A549 (cell line): ENCODE results near the gene FAF1. TPM values are rescaled to one million over a fixed set of nuclear protein-coding genes. Genes with fewer than 3 reads are reported as not detected.

ENCODE experiments used
- ATAC-seq, 2 experiments: fragments of 200-7000 bp in 1 of 2; fragments of >200 bp in 1 of 2; cut with Nextera tagmentation in 1 of 2; cut with Tn5 transposase in 1 of 2; 3 replicates each; pipeline versions ENCODE4 v1.8.0 to v1.9.1; 2018 to 2020; ENCODE audit warnings: mild to moderate bottlenecking in 1 of 2, moderate library complexity in 1 of 2
- CTCF ChIA-PET: fragments of 300-600 bp; sonication (Branson Sonifier 250); formaldehyde crosslinking; extraction: SDS; loops from one replicate; lab custom pipeline; 2021; ENCODE audit warnings: antibody characterized with exemption, inconsistent platforms; lab: Yijun Ruan, JAX
- POLR2A ChIA-PET: fragments of 350-600 bp; formaldehyde crosslinking; extraction: SDS; loops from one replicate; lab custom pipeline; 2021; ENCODE audit warnings: antibody characterized with exemption, inconsistent platforms; lab: Yijun Ruan, JAX
- DNase-seq, 2 experiments: peaks; one replicate each; pipeline versions ENCODE4 v3.0.0 to v3.0.0-alpha.2; 2011 to 2016; ENCODE audit warnings: low read depth in 1 of 2, low spot score in 1 of 2
- FAIRE-seq: peaks from 2 replicates; lab custom pipeline; 2011; peaks lifted over from hg19 to GRCh38; lab: Jason Lieb, UNC
- H3K27ac ChIP-seq, 2 experiments: fragments of >200 bp; sonication (Bioruptor Twin); formaldehyde crosslinking; 3 replicates each; pipeline ENCODE4 v1.5.1; 2016 to 2017
- H3K4me1 ChIP-seq: fragments of >200 bp; sonication (Bioruptor Twin); formaldehyde crosslinking; 3 replicates; pipeline ENCODE4 v1.6.1; 2016
- H3K4me2 ChIP-seq: fragments of >200 bp; sonication (Bioruptor Twin); formaldehyde crosslinking; 3 replicates; pipeline ENCODE4 v1.6.1; 2016
- H3K4me3 ChIP-seq: fragments of >200 bp; sonication (Bioruptor Twin); formaldehyde crosslinking; 3 replicates; pipeline ENCODE4 v1.5.1; 2016
- H3K9me3 ChIP-seq: fragments of >200 bp; sonication (Bioruptor Twin); formaldehyde crosslinking; 3 replicates; pipeline ENCODE4 v1.6.1; 2016
- BHLHE40 ChIP-seq: IDR thresholded peaks from 2 replicates; pipeline ENCODE4 v1.6.1; 2012; ENCODE audit warnings: low read depth, low read length, inconsistent platforms
- CBX2 ChIP-seq: fragments of 200-600 bp; sonication (generic); IDR thresholded peaks from 2 replicates; pipeline ENCODE4 v1.6.1; 2016; ENCODE audit warnings: low read depth, mild to moderate bottlenecking, borderline replicate concordance
- CBX8 ChIP-seq: fragments of 200-600 bp; sonication (generic); IDR thresholded peaks from 2 replicates; pipeline ENCODE4 v1.6.1; 2016
- CEBPB ChIP-seq, 2 experiments: fragments of >200 bp in 1 of 2; sonication (Bioruptor Twin) in 1 of 2; formaldehyde crosslinking in 1 of 2; IDR thresholded peaks; 2 replicates each; pipeline ENCODE4 v1.6.1; 2012 to 2016
- FOSL2 ChIP-seq, 2 experiments: fragments of 450-650 bp in 1 of 2; fragments of >200 bp in 1 of 2; sonication (Bioruptor Twin) in 1 of 2; formaldehyde crosslinking; IDR thresholded peaks; 2 replicates each; pipeline versions ENCODE4 v1.5.0 to v1.6.1; 2016 to 2020; ENCODE audit warnings: mild to moderate bottlenecking in 1 of 2, moderate library complexity in 1 of 2
- HDAC2 ChIP-seq: fragments of 200-600 bp; sonication (generic); IDR thresholded peaks from 2 replicates; pipeline ENCODE4 v1.6.1; 2016
- HEYL ChIP-seq: fragments of 250-450 bp; sonication (Bioruptor Pico); IDR thresholded peaks from 2 replicates; pipeline ENCODE4 v1.8.0; 2021; ENCODE audit warnings: mild to moderate bottlenecking, moderate library complexity
- JUNB ChIP-seq: fragments of >200 bp; sonication (Bioruptor Twin); formaldehyde crosslinking; IDR thresholded peaks from 2 replicates; pipeline ENCODE4 v1.6.1; 2016
- NPAS2 ChIP-seq: fragments of 250-450 bp; sonication (Bioruptor Pico); IDR thresholded peaks from 2 replicates; pipeline ENCODE4 v1.8.0; 2022; ENCODE audit warnings: mild to moderate bottlenecking, moderate library complexity, borderline replicate concordance
- NR3C1 ChIP-seq: fragments of >200 bp; sonication (Bioruptor Twin); formaldehyde crosslinking; IDR thresholded peaks from 3 replicates; pipeline ENCODE4 v1.6.1; 2017
- PHF8 ChIP-seq: fragments of 200-600 bp; sonication (generic); IDR thresholded peaks from 2 replicates; pipeline ENCODE4 v1.6.1; 2016; ENCODE audit warnings: low read depth, mild to moderate bottlenecking, antibody characterized with exemption, moderate library complexity, borderline replicate concordance
- POLR2A ChIP-seq: IDR thresholded peaks from 2 replicates; pipeline ENCODE4 v1.6.1; 2012; ENCODE audit warnings: mild to moderate bottlenecking, low read length
- RCOR1 ChIP-seq: fragments of 150-350 bp; IDR thresholded peaks from 2 replicates; pipeline ENCODE4 v1.6.1; 2014; ENCODE audit warnings: antibody characterized with exemption, low read length, low read depth
- REST ChIP-seq: fragments of 200-600 bp; sonication (generic); IDR thresholded peaks from 2 replicates; pipeline ENCODE4 v1.6.1; 2016; ENCODE audit warnings: antibody characterized with exemption, mild to moderate bottlenecking, moderate library complexity
- RFX5 ChIP-seq: fragments of 450-650 bp; IDR thresholded peaks from 2 replicates; pipeline ENCODE4 v1.7.1; 2014; ENCODE audit warnings: antibody characterized with exemption, mild to moderate bottlenecking, moderate library complexity
- RNF2 ChIP-seq: fragments of 200-600 bp; sonication (generic); IDR thresholded peaks from 2 replicates; pipeline ENCODE4 v1.6.1; 2016; ENCODE audit warnings: low read depth, mild to moderate bottlenecking, antibody characterized with exemption, moderate library complexity, borderline replicate concordance
- ZC3H11A ChIP-seq: fragments of 450-650 bp; IDR thresholded peaks from 2 replicates; pipeline ENCODE4 v1.6.1; 2014; ENCODE audit warnings: antibody characterized with exemption, mild to moderate bottlenecking
- ZFP36 ChIP-seq: fragments of 450-650 bp; IDR thresholded peaks from 2 replicates; pipeline ENCODE4 v1.6.1; 2014; ENCODE audit warnings: borderline replicate concordance; ENCODE audit not compliant: partially characterized antibody
- WGBS: methylation state at CpG from one replicate; pipeline ENCODE4 v1.1.6; 2017; ENCODE audit errors: missing lambda C conversion rate; 5-methylcytosine and 5-hydroxymethylcytosine counted together
- polyA plus RNA-seq, 4 experiments: library from polyadenylated mRNA; depleted of rRNA in 3 of 4; stranded (reverse); fragments of >200 nt; fragmentation: RNase III in 1 of 4; extraction: RNeasy Plus Mini Kit Qiagen cat#74134 plus additional on column Dnase treatment in 1 of 4; gene quantifications; 2 replicates in 3 of 4; 3 replicates in 1 of 4; pipeline ENCODE4 v1.2.3, GENCODE V29; 2011 to 2017
- TF ChIP-seq, protein P1 (sequence below): fragments of 150-350 bp; IDR thresholded peaks from 2 replicates; pipeline ENCODE4 v1.6.1; 2014; ENCODE audit warnings: low read depth, mild to moderate bottlenecking, low read length
- TF ChIP-seq, protein P2 (sequence below): IDR thresholded peaks from 2 replicates; pipeline ENCODE4 v1.6.1; 2012
- TF ChIP-seq, protein P3 (sequence below): IDR thresholded peaks from 2 replicates; pipeline ENCODE4 v1.6.1; 2012; ENCODE audit warnings: low read depth, borderline replicate concordance

The FAF1 gene
- polyA plus RNA-seq, 2 of the 4 experiments (the other 2 are of a cell fraction), result 31.7 to 46.2 TPM

DNA sequence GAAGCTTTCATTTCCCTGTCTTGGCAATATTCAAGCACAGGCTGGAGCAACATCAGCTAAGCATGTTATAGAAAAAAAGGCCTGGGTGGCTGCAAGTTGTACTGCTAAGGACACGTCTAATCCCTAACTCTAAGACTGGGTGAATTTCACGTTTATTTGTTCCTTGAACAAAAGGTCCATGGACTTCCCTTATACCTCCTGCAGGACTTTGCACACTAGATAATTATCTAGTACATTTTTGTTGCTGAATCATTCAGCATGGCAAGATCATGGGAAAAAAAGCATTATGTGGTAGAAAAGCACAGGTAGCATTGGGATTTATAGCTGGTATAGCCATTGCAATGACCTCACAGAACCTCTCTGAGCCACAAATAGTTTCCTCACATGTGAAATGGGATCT, 406.1 kb downstream of the FAF1 start (continued):
- TF ChIP-seq REST (no peak), CEBPB (IDR thresholded peaks at IDR 0.05) (no peak), RCOR1 (no peak)

DNA sequence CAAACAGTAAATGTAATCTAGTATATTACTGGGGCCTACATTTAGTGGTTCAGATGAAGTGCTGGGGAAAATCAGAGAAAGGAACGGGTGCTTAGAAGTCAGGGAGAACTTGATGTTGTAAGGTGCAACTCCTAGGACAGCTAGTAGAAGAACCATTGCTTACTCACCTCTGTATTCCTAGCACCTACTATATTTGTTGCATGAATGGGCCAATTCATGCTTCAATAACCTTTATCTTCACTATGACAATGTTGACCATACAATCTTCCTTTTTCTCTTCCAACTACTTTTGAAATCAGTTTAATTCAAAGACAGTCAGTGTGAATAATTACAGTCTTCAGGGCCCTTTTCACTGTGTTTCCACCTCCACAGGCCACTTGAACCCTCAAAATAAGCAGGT, 411.8 kb downstream of the FAF1 start:
- Histone ChIP-seq H3K4me1 (no peaks in the 10 kb centered on the region), H3K4me3 (no peak overlapping the region), H3K9me3 (no peaks in the 10 kb centered on the region), H3K27ac (no peak overlapping the region), H3K4me2 (no peak overlapping the region)
- FAIRE-seq (no peak), ATAC-seq (no peak), DNase-seq (no peak)
- CTCF ChIA-PET, result no interaction called here
- POLR2A ChIA-PET, result no interaction called here
- TF ChIP-seq FOSL2 (IDR thresholded peaks at IDR 0.05) (no peak), FOSL2 (CRISPR knock-in tag; IDR thresholded peaks at IDR 0.05) (no peak), CBX8 (no peak), HDAC2 (no peak), JUNB (no peak), NPAS2 (CRISPR knock-in tag) (no peak), RCOR1 (no peak), NR3C1 (no peak), RNF2 (no peak)
- TF ChIP-seq, protein P1, sequence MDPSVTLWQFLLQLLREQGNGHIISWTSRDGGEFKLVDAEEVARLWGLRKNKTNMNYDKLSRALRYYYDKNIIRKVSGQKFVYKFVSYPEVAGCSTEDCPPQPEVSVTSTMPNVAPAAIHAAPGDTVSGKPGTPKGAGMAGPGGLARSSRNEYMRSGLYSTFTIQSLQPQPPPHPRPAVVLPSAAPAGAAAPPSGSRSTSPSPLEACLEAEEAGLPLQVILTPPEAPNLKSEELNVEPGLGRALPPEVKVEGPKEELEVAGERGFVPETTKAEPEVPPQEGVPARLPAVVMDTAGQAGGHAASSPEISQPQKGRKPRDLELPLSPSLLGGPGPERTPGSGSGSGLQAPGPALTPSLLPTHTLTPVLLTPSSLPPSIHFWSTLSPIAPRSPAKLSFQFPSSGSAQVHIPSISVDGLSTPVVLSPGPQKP, result no peak
- TF ChIP-seq, protein P2, sequence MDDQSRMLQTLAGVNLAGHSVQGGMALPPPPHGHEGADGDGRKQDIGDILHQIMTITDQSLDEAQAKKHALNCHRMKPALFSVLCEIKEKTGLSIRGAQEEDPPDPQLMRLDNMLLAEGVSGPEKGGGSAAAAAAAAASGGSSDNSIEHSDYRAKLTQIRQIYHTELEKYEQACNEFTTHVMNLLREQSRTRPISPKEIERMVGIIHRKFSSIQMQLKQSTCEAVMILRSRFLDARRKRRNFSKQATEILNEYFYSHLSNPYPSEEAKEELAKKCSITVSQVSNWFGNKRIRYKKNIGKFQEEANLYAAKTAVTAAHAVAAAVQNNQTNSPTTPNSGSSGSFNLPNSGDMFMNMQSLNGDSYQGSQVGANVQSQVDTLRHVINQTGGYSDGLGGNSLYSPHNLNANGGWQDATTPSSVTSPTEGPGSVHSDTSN, result no peak
- TF ChIP-seq, all 56 proteins: peak for 0
- 87% methylated on average over 1 of the region's 1 CpG for WGBS

DNA sequence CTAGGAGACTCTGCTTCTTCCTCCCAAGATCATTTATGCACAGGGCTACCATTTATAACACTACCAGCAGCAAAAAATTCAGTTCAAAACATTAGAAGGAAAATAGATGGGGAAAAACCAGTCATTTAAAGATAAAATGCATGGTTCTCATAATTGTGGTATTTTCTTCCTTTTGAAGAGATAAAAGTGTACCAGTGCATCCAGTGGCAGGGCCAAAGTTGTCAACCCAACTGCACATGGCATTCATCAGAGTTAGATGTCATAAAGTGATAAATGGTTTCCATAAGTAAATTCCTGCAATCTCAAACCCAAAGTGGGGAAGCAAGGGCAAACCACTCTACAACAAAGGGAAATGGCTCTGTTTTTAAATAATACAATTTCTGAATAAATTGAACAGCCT, 417.7 kb downstream of the FAF1 start:
- TF ChIP-seq, protein P3, sequence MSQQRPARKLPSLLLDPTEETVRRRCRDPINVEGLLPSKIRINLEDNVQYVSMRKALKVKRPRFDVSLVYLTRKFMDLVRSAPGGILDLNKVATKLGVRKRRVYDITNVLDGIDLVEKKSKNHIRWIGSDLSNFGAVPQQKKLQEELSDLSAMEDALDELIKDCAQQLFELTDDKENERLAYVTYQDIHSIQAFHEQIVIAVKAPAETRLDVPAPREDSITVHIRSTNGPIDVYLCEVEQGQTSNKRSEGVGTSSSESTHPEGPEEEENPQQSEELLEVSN, result no peak
- TF ChIP-seq CBX2 (no peak), NR3C1 (no peak), PHF8 (no peak), BHLHE40 (no peak), ZFP36 (no peak), HEYL (CRISPR knock-in tag) (no peak), HDAC2 (no peak), RFX5 (no peak), ZC3H11A (no peak), NPAS2 (CRISPR knock-in tag) (no peak), POLR2A (no peak)
- Histone ChIP-seq H3K4me2 (no peak overlapping the region), H3K9me3 (no peaks in the 10 kb centered on the region), H3K27ac (no peak overlapping the region), H3K4me1 (no peaks in the 10 kb centered on the region), H3K4me3 (no peak overlapping the region)
- ATAC-seq (no peak), DNase-seq (no peak), FAIRE-seq (no peak)
- POLR2A ChIA-PET, result no interaction called here
- CTCF ChIA-PET, result no interaction called here
